HepG2 (cell line): ENCODE measurements around the gene EPS8L3. TPM values are rescaled to one million over a fixed set of nuclear protein-coding genes. Genes with fewer than 3 reads are reported as not detected.

Source experiments
- ATAC-seq: fragments of 200-7000 bp; cut with Tn5 transposase; 3 replicates; pipeline ENCODE4 v1.9.1; 2020; ENCODE audit warnings: mild to moderate bottlenecking, moderate library complexity
- BruUV-seq: library from RNA; stranded (reverse); fragments of 400-500 nt; replicated peaks from 2 replicates; lab custom pipeline; 2021; lab: Mats Ljungman, UMichigan
- CTCF ChIA-PET: fragments of 300-600 bp; formaldehyde crosslinking; extraction: SDS; loops from one replicate; lab custom pipeline; 2021; ENCODE audit warnings: low total read pairs, inconsistent platforms, low intra/inter-chr PET ratio; lab: Yijun Ruan, JAX
- POLR2A ChIA-PET: fragments of 350-600 bp; sonication (Branson Sonifier 250); formaldehyde crosslinking; loops from one replicate; lab custom pipeline; 2020; ENCODE audit warnings: antibody characterized with exemption, inconsistent platforms; lab: Yijun Ruan, JAX
- DNase-seq: peaks from one replicate; pipeline ENCODE4 v3.0.0-alpha.2; 2015; ENCODE audit warnings: low spot score
- FAIRE-seq: peaks from 3 replicates; lab custom pipeline; 2011; peaks lifted over from hg19 to GRCh38; lab: Jason Lieb, UNC
- H2AFZ ChIP-seq: one replicate; pipeline ENCODE4 v1.6.1; 2011; ENCODE audit warnings: low read length, inconsistent platforms
- H3K27ac ChIP-seq: fragments of 300-600 bp; 3 replicates; pipeline ENCODE4 v1.8.0; 2011; ENCODE audit warnings: mixed run types, mild to moderate bottlenecking, mixed read lengths, low read length, inconsistent platforms; ENCODE audit not compliant: insufficient read depth; ENCODE audit errors: extremely low read length
- H3K27me3 ChIP-seq, 2 experiments: fragments of 200-600 bp in 1 of 2; 2 replicates in 1 of 2; 3 replicates in 1 of 2; pipeline versions ENCODE4 v1.6.0 to v1.8.0; 2011; ENCODE audit warnings: low read length in 2 of 2, mild to moderate bottlenecking in 2 of 2, moderate library complexity in 2 of 2, inconsistent platforms in 1 of 2; ENCODE audit not compliant: insufficient read depth in 2 of 2, control insufficient read depth in 1 of 2
- H3K36me3 ChIP-seq, 2 experiments: fragments of 200-600 bp in 1 of 2; replicated peaks in 1 of 2; 2 replicates in 1 of 2; 3 replicates in 1 of 2; pipeline versions ENCODE4 v1.5.1 to v1.8.0; 2011; ENCODE audit warnings: low read length in 2 of 2, inconsistent platforms in 1 of 2; ENCODE audit not compliant: insufficient read depth in 2 of 2, control insufficient read depth in 1 of 2
- H3K4me1 ChIP-seq: 2 replicates; pipeline ENCODE4 v1.5.1; 2012; ENCODE audit warnings: low read length, inconsistent platforms; ENCODE audit not compliant: insufficient read depth
- H3K4me2 ChIP-seq: 2 replicates; pipeline ENCODE4 v1.6.0; 2011; ENCODE audit warnings: low read depth, low read length, inconsistent platforms
- H3K4me3 ChIP-seq, 3 experiments: fragments of 200-600 bp in 1 of 3; sonication (generic), shearing (Covaris generic) in 1 of 3; replicated peaks in 1 of 3; 2 replicates each; pipeline ENCODE4 v1.5.1; 2011 to 2016; ENCODE audit warnings: low read length in 3 of 3, inconsistent platforms in 2 of 3, low read depth in 2 of 3, mild to moderate bottlenecking in 2 of 3, control low read depth in 1 of 3, mixed read lengths in 1 of 3; ENCODE audit not compliant: insufficient read depth in 1 of 3
- H3K79me2 ChIP-seq: one replicate; pipeline ENCODE4 v1.6.1; 2011; ENCODE audit warnings: low read length, inconsistent platforms; ENCODE audit not compliant: insufficient read depth
- H3K9ac ChIP-seq: 2 replicates; pipeline ENCODE4 v1.6.0; 2011; ENCODE audit warnings: mild to moderate bottlenecking, low read depth, low read length, inconsistent platforms; ENCODE audit not compliant: insufficient read depth
- H3K9me3 ChIP-seq: 2 replicates; pipeline ENCODE4 v1.5.1; 2012; ENCODE audit warnings: mild to moderate bottlenecking, low read length
- H4K20me1 ChIP-seq: 2 replicates; pipeline ENCODE4 v1.6.0; 2011; ENCODE audit warnings: inconsistent platforms, mild to moderate bottlenecking, low read length, moderate library complexity; ENCODE audit not compliant: insufficient read depth
- EP300 ChIP-seq, 3 experiments: sonication (generic) in 1 of 3; formaldehyde crosslinking in 1 of 3; IDR thresholded peaks; 2 replicates each; pipeline versions ENCODE4 v1.5.1 to v1.6.1; 2011 to 2020; ENCODE audit warnings: low read depth in 2 of 3, low read length in 2 of 3, borderline replicate concordance in 1 of 3, improper control_type of control experiment in 1 of 3, mild to moderate bottlenecking in 1 of 3, missing genetic modification reagents in 1 of 3, moderate library complexity in 1 of 3
- ETV6 ChIP-seq: sonication (generic); formaldehyde crosslinking; conservative IDR thresholded peaks from 2 replicates; pipeline ENCODE4 v1.4.0; 2020; ENCODE audit warnings: missing genetic modification reagents
- FOXO1 ChIP-seq: sonication (generic); formaldehyde crosslinking; IDR thresholded peaks from 2 replicates; pipeline ENCODE4 v1.4.0; 2020; ENCODE audit warnings: missing genetic modification reagents
- GRHL1 ChIP-seq: sonication (generic); formaldehyde crosslinking; conservative IDR thresholded peaks from 2 replicates; pipeline ENCODE4 v1.8.0; 2022; ENCODE audit warnings: missing genetic modification reagents
- MTA3 ChIP-seq: sonication (generic); formaldehyde crosslinking; IDR thresholded peaks from 2 replicates; pipeline ENCODE4 v1.4.0; 2020; ENCODE audit warnings: missing genetic modification reagents
- MXI1 ChIP-seq: IDR thresholded peaks from 3 replicates; pipeline ENCODE4 v1.6.1; 2012; ENCODE audit warnings: low read depth, low read length, inconsistent platforms, borderline replicate concordance
- NR2C2 ChIP-seq: sonication (generic); formaldehyde crosslinking; IDR thresholded peaks from 2 replicates; pipeline ENCODE4 v1.4.0; 2020; ENCODE audit warnings: missing genetic modification reagents, mild to moderate bottlenecking, moderate library complexity, borderline replicate concordance
- RBM39 ChIP-seq: fragments of 200-400 bp; formaldehyde crosslinking; IDR thresholded peaks from one replicate; pipeline ENCODE4 v1.6.1; 2018; ENCODE audit warnings: antibody characterized with exemption, mild to moderate bottlenecking, low read depth, low read length; ENCODE audit not compliant: poor library complexity, severe bottlenecking
- REXO4 ChIP-seq: sonication (generic); formaldehyde crosslinking; IDR thresholded peaks from 2 replicates; pipeline ENCODE4 v1.8.0; 2022; ENCODE audit warnings: missing genetic modification reagents, mild to moderate bottlenecking, borderline replicate concordance
- RXRB ChIP-seq: IDR thresholded peaks from 2 replicates; pipeline ENCODE4 v1.6.1; 2016; ENCODE audit warnings: borderline replicate concordance, missing genetic modification reagents, missing compliant biosample characterization
- SRSF1 ChIP-seq: fragments of 200-400 bp; formaldehyde crosslinking; optimal IDR thresholded peaks from 2 replicates; pipeline ENCODE3; 2017; ENCODE audit warnings: mild to moderate bottlenecking, low read depth, low read length, moderate library complexity
- THAP8 ChIP-seq: sonication (generic); formaldehyde crosslinking; IDR thresholded peaks from 2 replicates; pipeline ENCODE4 v1.5.1; 2020; ENCODE audit warnings: missing genetic modification reagents, mild to moderate bottlenecking, borderline replicate concordance
- TRIM22 ChIP-seq: fragments of 450-650 bp; IDR thresholded peaks from 2 replicates; pipeline ENCODE4 v1.6.1; 2017
- ZNF292 ChIP-seq: sonication (generic); formaldehyde crosslinking; IDR thresholded peaks from 2 replicates; pipeline ENCODE4 v1.8.1; 2022; ENCODE audit warnings: mild to moderate bottlenecking, low read depth, missing genetic modification reagents, borderline replicate concordance
- ZNF431 ChIP-seq: sonication (generic); formaldehyde crosslinking; IDR thresholded peaks from 2 replicates; pipeline ENCODE4 v1.9.0; 2022; ENCODE audit warnings: missing genetic modification reagents, low read depth, mild to moderate bottlenecking, borderline replicate concordance
- ZNF570 ChIP-seq: sonication (generic); formaldehyde crosslinking; IDR thresholded peaks from 2 replicates; pipeline ENCODE4 v1.4.0; 2020; ENCODE audit warnings: mild to moderate bottlenecking, missing genetic modification reagents, borderline replicate concordance
- ZNF747 ChIP-seq: sonication (generic); formaldehyde crosslinking; IDR thresholded peaks from 2 replicates; pipeline ENCODE4 v1.8.1; 2023; ENCODE audit warnings: missing genetic modification reagents, mild to moderate bottlenecking, borderline replicate concordance
- WGBS: methylation state at CpG from one replicate; pipeline ENCODE4 v1.1.6; 2017; ENCODE audit warnings: low lambda C conversion rate; 5-methylcytosine and 5-hydroxymethylcytosine counted together
- in situ Hi-C: cut with HindIII; loops from 2 replicates; pipeline ENCODE4 v1.10.0; 2017; ENCODE audit warnings: low pct_unique_long_range_greater_than_20kb; ENCODE audit not compliant: extremely low pct_ligation_motif_present
- intact Hi-C: fragments of 100-400 bp; cut with micrococcal nuclease; formaldehyde crosslinking; loops from one replicate; pipeline ENCODE4 v1.10.0; 2022; ENCODE audit not compliant: unreplicated experiment
- polyA plus RNA-seq, 8 experiments: library from polyadenylated mRNA; depleted of rRNA in 3 of 8; stranded (reverse) in 7 of 8; unstranded in 1 of 8; fragments of >200 nt; fragmentation: Illumina TruSeq in 4 of 8; extraction: Trizol in 4 of 8; gene quantifications; 2 replicates each; pipeline versions ENCODE4 v1.2.1 to v1.2.3, GENCODE V29; 2011 to 2016; ENCODE audit warnings: low read depth in 4 of 8, missing spikeins in 1 of 8, mixed read lengths in 1 of 8; ENCODE audit not compliant: insufficient read depth in 1 of 8
- total RNA-seq, 5 experiments: library from RNA; depleted of rRNA; stranded (reverse); fragments of >200 nt; fragmentation: Illumina TruSeq; extraction: Trizol; gene quantifications; 2 replicates each; pipeline ENCODE4 v1.2.3, GENCODE V29; 2016; ENCODE audit warnings: low read depth in 1 of 5

Gene EPS8L3
- total and polyA plus RNA-seq, 2 of the 13 experiments (the other 11 are each of a cell fraction or from before 2014, with no cell fraction given): 18.2 to 106 TPM

GRCh38 chr1:109787845-109788601, 24.3 kb upstream of the EPS8L3 start:
- ChIA-PET CTCF (no interaction called here), POLR2A (no interaction called here)
- Histone ChIP-seq H3K36me3 (no peaks in the 10 kb centered on the region), H4K20me1 (no peaks in the 10 kb centered on the region), H3K27me3 (peaks cover 0 to 3% of the 10 kb centered on the region in 2 experiments; a peak in 3 of 5 replicates), H3K9ac (no peak overlapping the region), H3K4me3 (no peak overlapping the region)
- no peak for ATAC-seq
- intact Hi-C loops: no loop called here
- TF ChIP-seq EP300 (IDR thresholded peaks at IDR 0.05; ENCODE audit: low read depth in 2 of 2, low read length in 2 of 2): no peak
- no peak for TF ChIP-seq EP300 (CRISPR knock-in tag; IDR thresholded peaks at IDR 0.05; ENCODE audit: borderline replicate concordance)
- TF ChIP-seq ETV6: no peak
- no peak for TF ChIP-seq ZNF747 (CRISPR knock-in tag)
- TF ChIP-seq ZNF292: no peak
- TF ChIP-seq THAP8 (CRISPR knock-in tag): no peak
- TF ChIP-seq NR2C2 (CRISPR knock-in tag): no peak
- no peak for TF ChIP-seq FOXO1
- no peak for TF ChIP-seq RBM39
- no peak for TF ChIP-seq REXO4 (CRISPR knock-in tag)
- TF ChIP-seq ZNF431 (CRISPR knock-in tag): no peak
- TF ChIP-seq MTA3 (CRISPR knock-in tag): no peak
- TF ChIP-seq RXRB: no peak
- TF ChIP-seq ZNF570: no peak
- TF ChIP-seq GRHL1 (CRISPR knock-in tag): no peak
- no peak for TF ChIP-seq SRSF1
- TF ChIP-seq MXI1: no peak
- TF ChIP-seq TRIM22: no peak
- TF ChIP-seq, all 625 proteins: peak for 0
- no peak for DNase-seq
- in situ Hi-C loops: no loop called here
- 73% methylated on average over 19 of the region's 19 CpGs for WGBS
- FAIRE-seq: no peak
- Histone ChIP-seq H3K4me1 (peaks cover 60% of the 10 kb centered on the region), H3K27ac (no peak overlapping the region), H3K4me2 (no peak overlapping the region), H2AFZ (no peak overlapping the region), H3K79me2 (no peaks in the 10 kb centered on the region), H3K9me3 (no peaks in the 10 kb centered on the region)
- BruUV-seq: no TSS peak
